ENCODE measurements around the gene VRK2.

- TF ChIP-seq CTCF (conservative IDR thresholded peaks at IDR 0.05; ENCODE audit: low read depth, low read length) (no peak), EZH2phosphoT487 (IDR thresholded peaks at IDR 0.05; ENCODE audit: borderline replicate concordance, low read length) (no peak)
Observed at GRCh38 chr2:58158481-58158880, 111.9 kb downstream of the VRK2 start.
